Fibroblast of upper back skin (primary cell): ENCODE results near the gene NUTF2.
A peak's percentile ranks its signal among the peaks of the same experiment; 100 is the strongest.
"Not testable (repeated sequence)": the region's sequence is repeated elsewhere in the genome, so short reads cannot be mapped to it uniquely, and the experiment has no call there.

Experiments
- DNase-seq: peaks from one replicate; pipeline ENCODE4 v3.0.0-alpha.2; 2013

The NUTF2 gene

GRCh38 chr16:67846320-67847063 is at the start of gene NUTF2:
Gene NUTF2 (plus strand): TSS chr16:67846933. CDS start chr16:67865131, 18,198 bp downstream.
- peak; percentile 93 for DNase-seq

GRCh38 chr16:67800338-67800926 is 46.3 kb upstream of the NUTF2 start:
- DNase-seq = no peak

GRCh38 chr16:67801241-67801640 is 45.5 kb upstream of the NUTF2 start:
- DNase-seq = no peak

- DNase-seq = no peak
Measured at GRCh38 chr16:67801883-67802282, 44.9 kb upstream of the NUTF2 start.

- no peak for DNase-seq
Measured at GRCh38 chr16:67803894-67804293, 42.8 kb upstream of the NUTF2 start.

GRCh38 chr16:67804853-67805542 is 41.7 kb upstream of the NUTF2 start:
- no peak for DNase-seq

- DNase-seq = no peak
Measured at GRCh38 chr16:67805718-67806427, 40.9 kb upstream of the NUTF2 start.

GRCh38 chr16:67806428-67807147 is 40.1 kb upstream of the NUTF2 start, which contains the start of the genes RANBP10 and TSNAXIP1:
Gene RANBP10 (minus strand): TSS chr16:67806560. CDS start chr16:67806536, 24 bp downstream.
Gene TSNAXIP1 (plus strand): TSS chr16:67806889. CDS start chr16:67807150, 261 bp downstream.
- DNase-seq = peak; percentile 100

- no peak for DNase-seq
Measured at GRCh38 chr16:67807148-67807682, 39.5 kb upstream of the NUTF2 start.

- no peak for DNase-seq
Measured at GRCh38 chr16:67811899-67812298, 34.8 kb upstream of the NUTF2 start.

- DNase-seq = no peak
Measured at GRCh38 chr16:67814567-67814966, 32.2 kb upstream of the NUTF2 start.

GRCh38 chr16:67820608-67821259 is 26.0 kb upstream of the NUTF2 start:
- no peak for DNase-seq

- DNase-seq = no peak
Measured at GRCh38 chr16:67822511-67822910, 24.2 kb upstream of the NUTF2 start.

- no peak for DNase-seq
Measured at GRCh38 chr16:67825119-67825518, 21.6 kb upstream of the NUTF2 start.

GRCh38 chr16:67825906-67826305 is 20.8 kb upstream of the NUTF2 start:
- DNase-seq = no peak

- DNase-seq = no peak
Measured at GRCh38 chr16:67828651-67829050, 18.1 kb upstream of the NUTF2 start.

- DNase-seq = peak; percentile 62
Measured at GRCh38 chr16:67833030-67833414, 13.7 kb upstream of the NUTF2 start.

- peak; percentile 89 for DNase-seq
Measured at GRCh38 chr16:67833415-67834241, 13.1 kb upstream of the NUTF2 start.

GRCh38 chr16:67834242-67834614 is 12.5 kb upstream of the NUTF2 start:
- no peak for DNase-seq

GRCh38 chr16:67837190-67837589 is 9.5 kb upstream of the NUTF2 start:
- not testable (repeated sequence) for DNase-seq

GRCh38 chr16:67837811-67838210 is 8.9 kb upstream of the NUTF2 start:
- DNase-seq = no peak
